ENCODE results near the gene CAMK4.

- no peak for TF ChIP-seq POLR2A (IDR thresholded peaks at IDR 0.05)
- no peak for TF ChIP-seq CTCF (IDR thresholded peaks at IDR 0.05)
Observed at GRCh38 chr5:111432883-111433536, 208.8 kb downstream of the CAMK4 start.

Data from transverse colon (tissue), 3 donors.